GM19043 (cell line): ENCODE data around the gene CERS6.
A peak's percentile ranks its signal among the peaks of the same experiment; 100 is the strongest.
"Not testable (repeated sequence)": the region's sequence is repeated elsewhere in the genome, so short reads cannot be mapped to it uniquely, and the experiment has no call there.

Source experiments
- ATAC-seq: cut with Tn5 transposase; IDR thresholded peaks from one replicate; pipeline ENCODE4 v1.9.1; 2021; ENCODE audit warnings: low read depth; ENCODE audit not compliant: unreplicated experiment

Gene CERS6, protein sequence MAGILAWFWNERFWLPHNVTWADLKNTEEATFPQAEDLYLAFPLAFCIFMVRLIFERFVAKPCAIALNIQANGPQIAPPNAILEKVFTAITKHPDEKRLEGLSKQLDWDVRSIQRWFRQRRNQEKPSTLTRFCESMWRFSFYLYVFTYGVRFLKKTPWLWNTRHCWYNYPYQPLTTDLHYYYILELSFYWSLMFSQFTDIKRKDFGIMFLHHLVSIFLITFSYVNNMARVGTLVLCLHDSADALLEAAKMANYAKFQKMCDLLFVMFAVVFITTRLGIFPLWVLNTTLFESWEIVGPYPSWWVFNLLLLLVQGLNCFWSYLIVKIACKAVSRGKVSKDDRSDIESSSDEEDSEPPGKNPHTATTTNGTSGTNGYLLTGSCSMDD

DNA sequence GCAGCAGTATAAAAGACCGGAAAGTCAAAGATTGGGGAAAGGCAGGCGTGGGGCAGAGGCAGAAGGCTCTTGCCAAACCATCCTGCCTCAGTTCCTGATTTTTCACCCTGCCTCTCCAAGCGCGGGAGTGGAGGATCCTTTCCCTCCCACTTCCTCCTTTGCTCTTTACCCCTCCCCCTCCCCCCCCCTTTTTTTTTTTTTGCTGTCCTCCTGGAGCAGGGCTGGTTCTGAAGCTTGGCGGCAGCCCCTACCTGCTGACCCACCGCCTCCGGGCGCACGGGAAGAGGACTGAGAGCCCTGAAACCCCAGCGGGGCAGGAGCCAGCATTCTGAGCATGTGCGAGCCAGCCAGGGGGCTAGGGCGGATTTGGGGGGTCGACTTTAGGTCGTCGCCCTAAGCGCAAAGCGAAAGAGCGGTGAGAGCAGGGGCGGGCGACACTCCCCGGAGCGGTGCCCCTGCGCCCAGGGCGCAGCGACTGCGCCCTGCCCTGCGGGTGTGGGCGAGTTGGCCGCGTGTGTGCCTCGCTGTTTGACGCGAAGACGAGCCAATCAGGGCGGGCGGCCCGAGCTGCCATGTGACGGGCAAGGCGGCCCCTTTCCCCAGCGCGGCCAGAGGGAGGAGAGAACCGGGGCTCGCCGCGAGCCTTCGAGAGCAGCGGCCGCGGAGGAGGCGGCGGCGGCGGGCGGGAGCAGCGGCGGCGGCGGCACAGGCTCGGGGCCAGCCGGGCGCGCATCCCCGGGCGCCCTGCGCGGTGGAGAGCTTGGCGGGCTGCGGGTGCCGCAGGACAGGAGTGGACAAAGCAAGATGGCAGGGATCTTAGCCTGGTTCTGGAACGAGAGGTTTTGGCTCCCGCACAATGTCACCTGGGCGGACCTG, at the start of gene CERS6:
Gene CERS6 (plus strand): TSS at position 628 of the 876 bp plus-strand sequence. CDS start 177 bp downstream, at position 805.
- ATAC-seq: peak; percentile 93

DNA sequence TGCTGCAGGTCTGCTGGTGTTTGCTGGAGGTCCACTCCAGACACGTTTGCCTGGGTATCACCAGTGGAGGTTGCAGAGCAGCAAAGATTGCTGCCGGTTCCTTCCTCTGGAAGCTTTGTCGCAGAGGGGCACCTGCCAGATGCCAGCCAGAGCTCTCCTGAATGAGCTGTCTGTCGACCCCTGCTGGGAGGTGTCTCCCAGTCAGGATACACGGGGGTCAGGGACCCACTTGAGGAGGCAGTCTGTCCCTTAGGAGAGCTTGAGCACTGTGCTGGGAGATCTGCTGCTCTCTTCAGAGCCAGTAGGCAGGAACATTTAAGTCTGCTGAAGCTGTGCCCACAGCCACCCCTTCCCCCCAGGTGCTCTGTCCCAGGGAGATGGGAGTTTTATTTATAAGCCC, 43.8 kb upstream of the CERS6 start:
- ATAC-seq: not testable (repeated sequence)

DNA sequence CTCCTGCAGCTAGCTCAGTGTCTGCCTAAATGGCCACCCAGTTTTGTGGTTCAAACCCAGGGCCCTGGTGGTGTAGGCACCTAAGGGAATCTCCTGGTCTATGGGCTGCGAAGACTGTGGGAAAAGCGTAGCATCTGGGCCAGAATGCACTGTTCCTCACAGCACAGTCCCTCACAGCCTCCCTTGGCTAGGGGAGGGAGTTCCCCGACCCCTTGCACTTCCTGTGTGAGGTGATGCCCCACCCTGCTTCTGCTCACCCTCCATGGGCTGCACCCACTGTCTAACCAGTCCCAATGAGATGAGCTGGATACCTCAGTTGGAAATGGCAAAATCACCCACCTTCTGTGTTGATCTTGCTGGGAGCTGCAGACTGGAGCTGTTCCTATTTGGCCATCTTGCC, 43.0 kb upstream of the CERS6 start:
- ATAC-seq: not testable (repeated sequence)

DNA sequence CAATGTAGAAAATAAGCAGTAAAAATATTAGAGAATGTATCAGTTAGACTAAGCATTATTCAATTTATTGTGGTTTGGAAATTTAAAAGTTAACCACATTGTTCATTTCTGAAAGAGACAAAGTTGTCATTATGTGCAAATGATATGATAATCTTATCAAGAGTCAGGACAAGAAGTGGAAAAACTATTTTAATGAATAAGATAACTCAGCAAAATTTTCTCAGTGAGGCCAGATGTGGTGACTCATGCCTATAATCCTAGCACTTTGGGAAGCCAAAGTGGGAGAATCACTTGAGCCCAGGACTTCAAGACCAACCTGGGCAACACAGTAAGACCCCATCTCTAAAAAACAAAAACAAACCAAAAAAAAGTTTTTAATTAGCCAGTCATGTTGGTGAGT, 39.5 kb upstream of the CERS6 start:
- ATAC-seq: no peak

DNA sequence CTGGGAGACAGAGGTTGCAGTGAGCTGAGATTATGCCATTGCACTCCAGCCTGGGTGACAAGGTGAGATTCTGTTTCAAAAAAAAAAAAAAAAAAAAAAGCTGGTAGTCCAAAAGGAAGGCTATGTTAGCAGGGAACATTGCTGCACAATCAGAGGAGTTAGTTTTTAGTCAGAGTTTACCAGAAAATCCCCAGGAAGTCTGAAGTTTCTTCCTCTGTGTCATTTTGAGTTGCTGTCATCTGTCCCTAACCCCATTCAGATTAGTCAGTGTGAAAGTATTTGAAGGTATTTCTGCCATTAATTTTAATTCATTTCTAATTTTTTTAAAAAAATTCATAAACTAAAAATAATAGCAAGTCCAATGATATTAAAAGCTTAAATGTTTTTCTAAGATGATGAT, 33.5 kb upstream of the CERS6 start:
- ATAC-seq: no peak

DNA sequence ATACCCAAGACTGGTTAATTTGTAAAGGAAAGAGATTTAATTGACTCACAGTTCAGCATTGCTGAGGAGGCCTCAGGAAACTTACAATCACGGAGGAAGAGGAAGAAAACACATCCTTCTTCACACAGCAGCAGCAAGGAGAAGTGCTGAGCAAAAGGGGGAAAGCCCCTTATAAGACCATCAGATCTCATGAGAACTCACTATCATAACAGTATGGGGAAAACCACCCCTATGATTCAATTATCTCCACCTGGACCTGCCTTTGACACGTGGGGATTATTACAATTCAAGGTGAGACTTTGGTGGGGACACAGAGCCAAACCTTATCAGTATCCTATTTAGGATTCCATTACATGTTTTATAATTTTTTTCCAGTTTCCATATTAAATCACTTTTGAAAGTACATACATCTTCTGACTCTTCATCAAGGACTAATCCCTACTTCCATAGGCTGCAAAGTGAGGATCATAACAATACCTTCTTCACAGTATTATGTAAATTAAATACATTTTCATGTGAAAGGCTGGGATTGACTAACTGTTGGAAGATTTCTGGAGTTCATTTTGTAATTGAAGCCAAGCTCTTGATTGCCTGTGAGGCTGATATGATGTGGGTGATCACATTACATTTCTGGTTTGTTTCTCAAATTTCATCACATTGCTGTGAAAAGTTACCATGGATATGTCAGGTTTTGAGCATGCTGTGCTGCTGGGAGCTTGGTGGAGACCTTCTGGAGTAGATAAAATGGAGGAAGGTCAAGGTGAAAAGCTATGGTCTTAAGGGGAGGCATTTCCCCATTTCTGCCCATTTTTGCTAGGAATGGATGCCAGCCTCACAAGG, 31.7 kb upstream of the CERS6 start:
- no peak for ATAC-seq

DNA sequence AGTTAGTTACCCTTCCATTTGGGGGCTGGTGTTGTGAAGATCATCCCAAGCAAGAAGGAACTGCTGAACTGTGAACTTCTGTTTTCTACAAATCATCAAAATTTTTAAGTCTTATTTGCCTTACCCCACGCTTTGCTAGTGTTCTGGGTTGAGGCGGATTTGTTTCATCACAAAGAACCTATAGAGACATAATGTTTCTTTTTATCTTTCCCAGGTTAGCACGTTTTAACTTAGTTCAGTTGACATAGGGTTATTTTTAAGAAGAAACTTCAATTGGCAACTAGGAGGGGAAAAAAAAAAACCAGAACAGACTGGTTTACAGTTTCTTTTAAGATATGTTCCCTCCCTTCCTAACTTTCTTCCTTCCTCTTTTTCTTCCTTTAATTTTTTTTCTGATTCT, 31.1 kb upstream of the CERS6 start:
- ATAC-seq: no peak

DNA sequence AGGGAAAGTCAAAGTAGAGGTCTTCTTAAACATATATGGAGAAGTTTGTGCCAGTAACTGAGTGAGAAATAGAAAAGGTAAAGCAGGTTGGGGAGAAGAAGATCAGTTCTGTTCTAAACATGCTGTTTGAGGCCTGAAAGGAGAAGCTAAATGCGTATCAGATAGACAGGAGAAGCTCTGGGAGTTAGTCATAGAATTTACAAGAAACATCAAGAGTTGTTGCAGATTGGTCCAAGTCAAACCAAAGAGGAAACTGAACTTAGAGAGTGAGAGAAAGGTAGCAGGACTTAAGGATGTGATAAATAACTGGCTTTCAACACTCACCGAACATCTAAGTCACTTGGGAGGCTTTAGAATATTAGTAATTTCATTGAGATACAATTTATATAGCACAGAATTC, 29.2 kb upstream of the CERS6 start:
- no peak for ATAC-seq

DNA sequence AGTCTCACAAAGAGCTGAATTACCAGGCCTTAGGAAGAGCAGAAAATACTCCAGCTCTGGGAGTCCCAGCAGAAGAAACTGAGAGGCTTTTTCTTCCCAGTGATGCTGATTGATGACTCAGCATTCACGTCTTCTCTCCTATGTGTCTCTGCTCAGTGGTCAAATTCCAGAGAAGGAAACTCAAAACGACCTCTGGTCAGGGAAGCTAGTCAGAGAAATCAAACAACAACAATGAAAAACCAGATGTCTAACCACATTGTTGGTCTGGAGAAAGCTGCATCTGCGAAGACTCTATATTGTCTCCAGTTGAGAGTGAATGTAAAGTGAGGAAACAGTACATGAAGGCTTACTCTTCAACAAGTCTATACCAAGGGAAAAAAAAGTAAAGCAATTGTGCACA, 28.6 kb upstream of the CERS6 start:
- no peak for ATAC-seq

DNA sequence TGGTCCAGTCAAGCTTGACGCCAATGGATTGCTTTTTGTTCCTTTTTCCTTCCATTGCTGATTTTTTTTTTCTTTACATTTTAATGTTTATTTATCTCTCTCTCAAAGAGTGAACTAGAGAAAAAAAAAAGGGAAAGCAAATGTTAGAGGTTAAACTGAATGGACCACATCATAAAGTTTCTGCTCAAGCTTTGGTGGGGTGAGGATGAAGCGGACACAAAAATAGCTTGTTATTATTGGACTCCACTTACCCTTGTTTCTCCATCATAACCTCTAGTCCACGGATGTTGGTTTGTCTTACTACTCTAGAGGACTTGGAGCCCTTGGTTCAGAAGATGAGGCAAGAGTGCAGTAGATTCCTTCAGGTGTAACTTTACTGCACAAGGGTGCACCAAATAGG, 27.6 kb upstream of the CERS6 start:
- no peak for ATAC-seq

DNA sequence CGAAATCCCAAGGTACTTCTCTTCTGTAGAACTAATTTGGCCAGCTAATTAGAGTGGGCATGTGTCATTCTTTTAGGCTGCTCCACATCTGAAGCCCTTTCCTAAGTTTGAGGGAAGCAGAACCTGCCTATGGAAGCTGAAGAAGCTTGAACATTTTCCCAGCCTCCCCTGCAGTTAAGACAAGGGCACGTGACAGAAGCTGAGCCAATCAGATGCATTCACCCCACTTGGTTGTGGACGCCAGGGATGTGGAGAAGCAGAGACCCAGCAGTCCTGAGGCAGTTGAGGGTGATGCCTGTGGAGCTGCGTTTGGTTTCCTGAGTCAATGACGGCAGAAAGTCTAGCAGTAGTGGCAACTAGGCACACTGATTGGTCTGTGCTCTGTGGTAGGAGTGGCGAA, 26.1 kb upstream of the CERS6 start:
- no peak for ATAC-seq

DNA sequence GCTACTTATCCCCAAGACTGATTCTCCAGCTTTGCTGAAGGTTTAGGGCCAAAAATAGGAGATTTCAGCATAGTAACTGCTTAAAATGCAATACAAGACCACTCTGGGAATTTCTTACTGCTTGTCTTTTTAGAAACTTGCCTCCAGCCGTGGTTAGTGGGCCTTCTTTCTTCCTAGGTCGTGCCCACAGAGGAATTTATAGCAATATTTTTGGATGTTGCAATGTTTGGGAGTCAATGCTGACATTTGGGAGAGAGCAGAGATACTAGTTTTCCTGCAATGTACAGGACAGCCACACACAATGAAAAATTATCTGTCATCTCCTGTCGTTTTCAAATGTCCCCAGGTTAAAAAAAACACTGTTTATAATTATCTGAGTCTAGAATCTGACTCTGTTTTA, 25.6 kb upstream of the CERS6 start:
- ATAC-seq: no peak

DNA sequence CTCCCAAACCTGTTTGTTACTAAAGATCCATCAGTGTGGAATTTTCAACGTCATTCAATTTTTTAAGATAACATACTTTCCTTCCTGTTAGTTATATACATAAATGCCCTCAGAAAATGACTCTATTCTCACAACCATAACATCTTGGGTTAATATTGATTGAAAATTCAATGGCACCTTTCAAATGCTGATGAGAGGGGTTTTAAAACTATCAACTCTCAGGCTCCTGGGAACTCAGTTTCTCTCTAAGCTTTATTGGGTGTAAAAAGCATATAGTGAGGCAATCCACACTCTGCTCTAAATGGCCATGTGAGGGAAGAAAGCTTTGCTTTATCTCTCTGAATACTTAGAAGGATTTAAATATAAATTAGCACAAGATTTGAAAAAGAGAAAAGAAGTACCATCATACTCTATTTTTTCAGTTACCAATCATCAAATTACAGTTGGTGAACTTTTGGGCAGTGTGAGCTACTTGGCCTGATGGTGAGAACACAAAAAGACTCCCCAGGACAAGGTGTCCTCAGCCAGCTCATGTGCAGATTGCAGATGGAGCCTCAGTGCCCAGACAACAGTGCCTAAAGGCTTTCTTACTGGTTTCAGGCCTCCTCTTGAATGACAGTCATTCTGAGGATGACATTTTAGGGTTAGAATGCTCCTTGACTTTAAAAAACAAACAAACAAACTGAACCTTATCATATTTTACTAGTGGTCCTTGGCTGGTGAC, 24.6 kb upstream of the CERS6 start:
- ATAC-seq: no peak

DNA sequence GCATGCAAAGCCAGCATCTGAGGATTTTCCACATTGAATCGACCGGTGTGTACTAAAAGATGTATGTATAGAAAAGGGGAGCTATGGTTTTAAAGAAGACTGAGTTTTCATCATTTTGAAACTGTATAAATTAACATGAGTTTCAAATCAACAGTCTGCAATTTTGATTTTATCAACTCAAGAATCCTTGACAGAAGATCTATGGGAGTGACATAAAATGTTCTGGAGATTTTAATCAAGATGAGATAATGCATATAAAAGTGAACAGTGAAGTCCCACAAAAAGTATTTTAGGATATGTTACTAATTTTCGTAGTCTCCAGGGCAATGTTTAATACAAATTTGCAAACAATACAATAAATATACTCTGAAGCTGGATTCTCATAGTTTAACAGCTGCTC, 24.0 kb upstream of the CERS6 start:
- no peak for ATAC-seq

DNA sequence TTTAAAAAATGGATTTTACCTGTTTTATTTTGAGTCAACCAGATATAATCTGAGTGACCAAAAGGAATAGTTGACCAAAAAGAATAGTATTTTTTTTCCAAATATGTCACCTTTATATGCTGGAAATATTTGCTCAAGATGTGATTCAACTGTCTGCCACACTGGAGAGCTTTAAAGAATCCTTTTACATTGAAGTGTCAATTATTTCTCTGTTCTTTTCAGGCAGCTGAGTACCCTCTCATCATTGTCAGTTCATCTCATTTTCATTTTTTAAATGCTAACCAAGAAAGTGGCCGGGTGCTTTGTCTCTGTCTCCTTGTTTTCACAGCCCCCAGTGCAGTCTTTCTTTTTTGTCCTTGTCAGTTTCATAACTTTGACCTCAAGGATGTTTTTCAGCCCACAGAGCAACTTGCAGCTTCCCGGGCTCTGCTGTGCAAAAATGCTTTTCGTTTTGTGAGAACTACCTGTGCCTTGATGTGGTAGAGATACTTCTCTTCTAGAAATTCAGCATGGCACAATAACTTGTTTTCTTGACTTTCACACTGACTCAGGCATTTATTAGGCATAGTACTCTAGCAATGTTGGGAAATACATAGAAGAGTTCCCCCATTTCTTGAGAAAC, 23.4 kb upstream of the CERS6 start:
- peak; percentile 58 for ATAC-seq

DNA sequence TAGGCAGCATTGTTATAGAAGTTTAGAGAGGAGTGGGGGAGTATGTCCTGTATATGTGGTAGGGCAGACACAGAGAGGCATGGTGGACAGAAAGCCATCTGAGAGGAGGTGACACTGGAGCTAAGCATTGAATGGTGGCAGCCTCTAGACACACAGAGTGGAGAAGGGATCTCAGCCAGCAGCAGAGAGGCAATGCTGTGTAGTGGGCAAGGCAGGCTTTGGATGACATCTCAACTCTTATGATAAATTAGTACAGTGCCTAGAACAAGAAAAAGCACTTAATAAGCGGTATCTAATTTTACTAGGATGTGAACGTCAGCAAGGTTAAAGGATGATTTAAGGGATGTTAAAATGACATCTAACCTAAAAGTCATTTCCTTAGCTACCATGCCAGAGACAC, 22.5 kb upstream of the CERS6 start:
- no peak for ATAC-seq

DNA sequence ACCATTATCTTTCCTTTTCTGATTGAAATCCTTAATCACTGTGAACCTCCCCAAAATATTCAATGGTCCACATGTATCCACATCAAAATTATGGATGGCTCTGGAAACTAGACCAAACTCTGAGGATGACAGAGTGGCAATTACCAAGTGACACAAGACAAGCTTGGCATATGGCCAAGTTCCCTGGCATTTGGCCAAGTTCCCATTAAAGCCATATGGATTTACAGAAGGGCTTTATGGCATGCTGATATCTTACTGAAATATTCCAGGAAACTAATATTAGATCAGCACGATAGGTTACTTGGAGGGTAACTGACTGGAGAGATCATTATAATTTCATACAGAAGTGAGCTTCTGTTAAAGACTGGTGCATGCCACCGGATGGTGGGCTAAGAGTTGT, 21.9 kb upstream of the CERS6 start:
- ATAC-seq: no peak

DNA sequence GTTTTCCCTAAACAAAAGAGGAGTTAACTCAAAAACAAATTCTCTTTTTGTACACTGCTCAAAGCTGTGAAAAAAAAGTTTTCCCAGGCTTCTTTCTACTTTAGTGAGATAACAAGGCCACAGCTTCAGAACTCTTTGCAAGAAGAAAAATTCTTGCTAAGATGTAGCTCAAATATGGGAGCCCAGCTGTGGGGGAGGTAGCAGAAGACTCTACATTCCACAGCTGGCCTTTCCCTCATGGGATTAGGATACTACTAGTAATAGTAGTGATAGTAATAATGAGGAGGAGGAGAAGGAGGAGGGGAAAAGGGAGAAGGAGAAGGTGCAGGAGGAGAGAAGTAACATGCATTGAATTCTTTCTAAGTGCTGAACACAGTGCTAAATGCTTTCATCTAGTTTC, 19.2 kb upstream of the CERS6 start:
- no peak for ATAC-seq

DNA sequence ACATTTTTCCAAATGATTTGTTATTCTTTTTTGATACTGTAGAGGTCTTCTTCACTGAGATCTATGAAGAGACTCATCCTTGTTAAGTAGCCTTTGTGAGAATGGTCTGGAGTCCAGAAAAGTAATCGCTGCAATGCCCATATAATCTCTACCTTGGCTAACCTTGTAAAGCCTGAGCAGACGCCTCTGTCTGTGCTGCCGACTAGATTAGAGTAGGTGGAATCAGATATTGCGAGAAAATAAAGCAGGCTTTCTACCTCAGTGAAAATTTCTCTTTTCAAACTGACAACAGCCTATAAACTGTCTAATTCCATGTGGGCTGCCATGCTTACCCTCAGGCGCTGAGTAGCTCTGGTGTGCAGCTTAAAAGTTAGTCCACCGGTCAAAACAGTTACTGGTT, 17.5 kb upstream of the CERS6 start:
- ATAC-seq: no peak

DNA sequence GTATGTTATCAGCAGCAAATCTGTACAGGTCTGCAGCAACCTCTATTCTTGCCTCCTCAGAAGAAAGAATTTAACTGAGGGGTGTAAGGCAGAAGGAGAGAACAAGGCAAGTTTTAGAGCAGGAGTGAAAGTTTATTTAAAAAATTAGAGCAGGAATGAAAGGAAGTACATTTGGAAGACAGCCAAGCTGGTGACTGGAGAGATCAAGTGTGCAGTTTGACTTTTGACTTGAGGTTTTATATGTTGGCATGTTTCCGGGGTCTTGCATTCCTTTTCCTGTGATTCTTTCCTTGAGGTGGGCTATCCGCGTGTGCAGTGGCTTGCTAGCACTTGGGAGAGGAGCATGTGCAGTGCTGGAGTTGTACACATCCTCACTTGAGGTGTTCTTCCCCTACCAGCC, 16.5 kb upstream of the CERS6 start:
- no peak for ATAC-seq
